Frontal cortex (tissue), 4 donors: ENCODE data around the gene KIT. TPM values are rescaled to one million over a fixed set of nuclear protein-coding genes. Genes with fewer than 3 reads are reported as not detected.

Source experiments
- DNase-seq, 2 donors: peaks; one replicate each; pipeline ENCODE4 v3.0.0; 2012; ENCODE audit warnings: low spot score in 2 of 2
- FAIRE-seq: peaks from 2 replicates; lab custom pipeline; 2012; peaks lifted over from hg19 to GRCh38; lab: Jason Lieb, UNC
- total RNA-seq: library from RNA; depleted of rRNA; stranded (reverse); fragments of >200 nt; gene quantifications from one replicate; pipeline ENCODE4 v1.2.3, GENCODE V29; 2014
- donor health status: control.
- donor health status: control.
- donor health status: control.

The KIT gene
- total RNA-seq, 1 donor from 2014 or later = 57.9 TPM

DNA sequence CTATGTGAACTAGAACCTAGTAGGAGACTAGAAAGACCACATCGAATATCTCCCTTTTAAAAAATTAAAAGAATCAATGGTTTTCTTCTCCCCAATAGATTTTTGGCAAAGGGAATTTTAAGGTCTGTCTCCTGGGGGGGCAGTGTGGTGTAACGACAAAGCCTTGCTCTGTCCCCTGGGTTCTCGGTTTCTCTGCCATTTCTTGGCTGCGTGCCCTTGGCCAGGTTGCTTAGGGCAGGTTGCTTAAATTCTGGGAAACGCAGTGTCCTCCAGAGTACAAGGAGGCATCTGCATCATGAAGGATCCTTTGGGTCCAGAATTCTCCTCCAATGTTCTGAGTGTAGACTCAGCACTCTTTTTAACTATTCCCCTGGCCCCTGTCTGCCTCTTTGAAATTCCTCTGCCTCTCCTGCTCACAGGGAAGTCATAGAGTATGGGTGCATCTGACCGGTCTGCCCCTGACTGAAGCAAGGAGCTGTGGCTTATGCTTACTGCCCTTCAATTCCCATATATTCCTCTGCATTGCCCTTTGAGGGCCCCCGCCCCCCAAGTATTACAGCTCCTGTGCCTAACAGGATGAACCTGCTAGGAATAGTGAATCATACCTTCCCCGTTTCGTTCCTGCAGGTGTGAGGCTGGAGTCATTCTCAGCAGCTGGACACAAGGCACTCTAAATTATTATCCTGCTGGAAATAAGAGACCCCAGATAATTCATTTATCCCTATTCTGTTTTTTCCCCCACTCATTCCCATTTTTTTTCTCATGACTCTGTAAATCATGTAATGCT, 2.2 kb downstream of the KIT start:
- no peak for DNase-seq
- FAIRE-seq = no peak

DNA sequence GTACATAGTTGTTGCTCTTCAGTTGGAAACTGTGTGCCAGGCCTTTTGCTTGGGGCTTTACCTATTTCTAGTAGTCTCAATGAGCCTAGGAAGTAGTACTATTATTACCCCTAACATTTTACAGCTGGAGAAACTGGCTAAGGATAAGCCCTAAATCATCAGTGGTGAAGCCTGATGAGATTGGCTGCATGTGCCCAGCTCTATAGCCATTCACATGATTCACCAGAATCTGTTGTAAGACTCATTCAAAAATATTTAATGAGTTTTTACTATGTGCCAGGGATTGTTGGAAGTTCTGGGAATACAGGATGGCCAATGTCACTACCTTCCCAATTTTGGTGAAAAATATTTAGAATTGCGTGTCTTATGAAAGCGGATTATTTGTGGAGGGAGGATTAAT, 2.8 kb downstream of the KIT start:
- DNase-seq (no peak), FAIRE-seq (no peak)

DNA sequence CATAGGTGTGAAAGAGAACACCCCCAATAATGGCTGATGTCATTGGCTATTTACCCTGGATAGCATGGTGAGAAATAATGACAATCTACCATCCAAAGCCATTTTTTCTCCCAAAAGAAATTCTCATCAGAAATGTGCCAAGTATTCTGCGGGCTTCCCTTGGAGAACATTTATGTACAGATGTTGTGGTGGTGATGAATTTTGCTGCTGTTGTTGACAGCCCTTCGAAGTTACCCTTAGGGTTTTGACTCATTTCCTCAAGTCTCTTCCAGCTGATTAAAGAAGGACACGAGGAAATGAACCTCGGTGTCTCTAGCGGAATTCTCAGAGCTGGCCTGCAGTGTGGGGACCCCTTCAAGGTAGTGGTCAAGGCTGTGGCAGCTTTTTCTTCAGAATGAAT, 3.4 kb downstream of the KIT start:
- FAIRE-seq (no peak), DNase-seq (no peak)

DNA sequence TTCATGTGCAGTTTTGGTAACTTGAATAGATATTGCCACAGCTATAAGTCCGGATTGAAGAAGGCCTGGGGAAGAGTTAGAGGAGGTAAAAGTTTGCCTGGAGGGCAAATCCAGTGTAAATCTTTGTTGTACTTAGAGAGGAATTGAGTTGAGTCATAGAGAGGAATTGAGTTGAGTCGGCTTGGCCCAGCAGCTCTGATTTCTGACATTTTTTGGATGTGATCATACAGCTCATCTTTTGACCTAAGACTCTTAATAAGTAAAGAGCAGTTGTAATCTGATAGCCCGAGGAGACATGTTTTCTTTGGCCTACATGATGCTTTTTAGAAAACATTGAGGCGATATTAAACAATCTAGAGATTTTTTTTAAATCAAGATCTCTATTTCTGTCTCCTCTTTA, 3.9 kb downstream of the KIT start:
- FAIRE-seq = no peak
- no peak for DNase-seq

DNA sequence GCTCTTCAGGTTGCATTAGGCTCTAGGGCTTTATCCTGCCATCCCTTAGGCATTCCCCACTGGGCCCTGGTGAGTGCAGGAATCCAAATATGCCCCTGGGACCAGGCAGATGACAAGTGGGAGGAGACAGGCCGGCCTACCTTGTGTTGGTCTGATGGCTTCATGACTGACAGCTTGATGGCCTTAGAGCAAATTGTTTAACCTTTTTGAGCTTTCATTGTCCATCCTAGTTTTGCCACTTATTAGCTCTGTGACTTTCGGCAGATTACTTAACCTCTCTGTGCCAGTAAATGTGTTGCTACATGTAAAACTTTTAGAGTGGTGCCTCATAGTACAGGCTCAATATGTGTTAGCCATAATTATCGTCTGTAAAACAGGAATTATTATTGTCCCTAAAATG, 4.4 kb downstream of the KIT start:
- FAIRE-seq (no peak), DNase-seq (no peak)

DNA sequence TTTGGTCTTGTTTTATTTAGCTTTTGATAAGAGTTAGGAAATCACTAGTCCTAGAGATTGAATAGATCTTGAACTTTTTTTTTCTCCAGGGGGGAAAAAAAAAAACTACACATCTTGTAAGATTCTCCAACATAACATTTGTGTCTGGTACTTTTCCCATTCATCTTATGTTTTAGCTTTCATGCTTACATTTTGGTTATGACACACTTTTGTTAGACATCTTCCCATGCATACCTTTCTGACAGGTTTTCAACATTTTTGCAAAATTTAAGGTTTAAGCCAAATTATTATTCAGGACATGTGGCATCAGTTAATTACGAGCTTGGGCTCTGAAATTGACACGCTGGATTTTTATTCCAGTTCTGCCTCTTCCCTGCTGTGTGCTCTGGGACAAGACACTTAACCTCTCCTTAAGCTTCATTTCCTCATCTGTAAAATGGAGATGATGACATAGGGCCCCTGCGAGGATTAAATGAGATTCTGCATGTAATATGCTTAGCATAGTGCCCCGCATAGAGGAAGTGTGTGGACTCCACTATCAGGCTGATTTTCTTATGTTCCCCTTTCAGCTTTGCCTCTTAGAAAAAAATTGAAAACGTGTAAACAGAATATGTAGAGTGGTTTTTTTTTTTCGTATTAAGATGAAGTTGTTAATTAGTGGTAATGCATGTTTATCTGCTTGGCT, 5.3 kb downstream of the KIT start:
- no peak for FAIRE-seq
- DNase-seq = no peak

DNA sequence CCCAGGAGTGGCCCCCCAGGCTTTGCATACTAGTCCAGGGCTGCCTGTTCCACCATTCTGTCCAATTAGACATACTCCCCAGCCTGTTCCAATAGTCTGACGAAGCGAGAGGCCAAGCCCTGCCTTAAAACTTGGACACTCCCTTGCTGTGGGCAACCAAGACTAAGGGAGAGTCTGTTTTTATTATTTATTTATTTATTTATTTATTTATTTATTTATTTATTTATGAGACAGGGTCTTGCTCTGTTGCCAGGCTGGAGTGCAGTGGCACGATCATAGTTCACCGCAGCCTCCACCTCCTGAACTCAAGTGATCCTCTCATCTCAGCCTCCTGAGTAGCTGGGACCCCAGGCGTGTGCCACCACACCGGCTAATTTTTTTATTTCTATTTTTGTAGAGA, 6.6 kb downstream of the KIT start:
- no peak for DNase-seq
- no peak for FAIRE-seq

DNA sequence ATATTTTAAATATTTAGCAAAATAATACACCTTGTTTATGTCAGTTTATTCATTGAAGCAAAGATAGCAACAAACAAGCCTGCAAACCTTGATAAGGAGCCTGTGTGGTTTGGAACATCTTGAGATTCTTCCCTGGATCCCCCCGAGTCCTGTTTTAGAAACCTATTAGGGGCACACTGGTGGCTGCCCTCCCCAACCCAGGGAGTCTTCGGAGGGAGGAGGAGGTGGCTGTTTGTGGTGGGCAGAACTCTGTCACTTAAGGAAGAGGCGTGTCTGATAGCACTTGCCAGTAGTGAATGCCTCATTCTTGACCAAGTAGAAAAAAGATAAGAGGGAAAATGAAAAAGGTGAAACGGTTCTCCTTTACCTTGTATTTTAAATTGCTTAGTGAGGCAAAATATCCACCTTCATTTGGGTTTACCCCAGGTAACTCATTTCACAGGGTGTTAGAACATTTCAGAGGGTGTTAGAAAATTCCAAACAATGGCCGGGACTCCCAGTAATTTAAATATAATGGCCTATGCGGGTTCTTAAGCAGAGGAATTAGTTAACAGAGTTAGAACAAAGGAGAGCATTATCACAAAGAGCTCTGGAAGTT, 10.4 kb downstream of the KIT start:
- DNase-seq (no peak), FAIRE-seq (no peak)

DNA sequence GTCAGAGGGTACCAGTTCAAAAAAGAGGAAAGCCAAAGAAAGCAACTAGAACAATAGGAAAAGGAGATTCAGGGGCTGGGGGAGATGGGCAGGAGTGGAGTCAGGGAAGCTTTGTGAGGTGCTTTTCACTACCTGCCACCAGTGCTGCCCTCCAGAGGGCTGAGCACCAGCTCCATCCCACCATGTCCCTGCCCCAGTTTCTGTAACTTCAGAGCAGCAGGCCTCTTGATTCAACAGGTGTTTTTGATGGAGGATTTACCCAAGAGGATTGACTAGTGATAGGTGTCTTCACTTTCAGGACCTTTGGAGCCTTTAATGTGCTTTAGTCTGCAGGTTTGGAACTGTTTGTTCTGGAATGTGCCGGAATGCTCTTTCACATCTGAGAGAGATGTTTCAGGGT, 12.1 kb downstream of the KIT start:
- DNase-seq (no peak), FAIRE-seq (no peak)

DNA sequence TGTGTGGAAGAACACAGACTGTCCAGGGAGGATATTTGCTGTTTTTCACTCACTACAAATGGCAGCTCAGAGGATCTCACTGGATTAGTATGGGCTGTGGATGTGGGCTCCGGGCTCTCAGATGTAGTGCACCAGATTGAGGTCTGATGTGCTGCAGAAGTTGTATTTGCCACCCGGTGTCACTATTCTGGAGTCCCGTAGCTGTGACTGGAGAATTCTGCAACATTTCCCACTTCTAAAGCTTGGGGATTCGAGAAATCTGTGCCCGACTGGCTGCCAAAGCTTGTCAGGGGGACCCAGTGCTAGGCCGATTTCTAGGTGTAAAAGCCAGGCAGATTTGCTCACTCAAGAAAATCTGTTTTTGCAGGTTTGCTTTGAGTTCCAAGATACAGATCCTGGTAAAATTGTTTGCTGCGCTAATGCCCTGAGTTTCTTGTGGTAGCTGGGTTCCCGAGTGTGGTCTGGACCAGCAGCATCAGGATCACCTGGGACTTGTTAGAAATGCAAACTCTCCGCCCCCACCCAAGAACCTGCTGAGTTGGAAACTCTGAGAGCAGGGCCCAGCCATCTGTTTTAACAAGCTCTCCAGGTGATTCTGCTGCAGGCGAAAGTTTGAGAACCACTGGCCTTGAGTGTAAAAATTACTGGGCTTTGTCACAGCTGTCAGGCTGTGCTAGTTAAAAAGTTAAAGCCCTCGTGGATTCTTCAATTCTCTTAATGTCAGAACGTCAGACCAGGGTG, 18.1 kb downstream of the KIT start:
- no peak for DNase-seq
- no peak for FAIRE-seq

DNA sequence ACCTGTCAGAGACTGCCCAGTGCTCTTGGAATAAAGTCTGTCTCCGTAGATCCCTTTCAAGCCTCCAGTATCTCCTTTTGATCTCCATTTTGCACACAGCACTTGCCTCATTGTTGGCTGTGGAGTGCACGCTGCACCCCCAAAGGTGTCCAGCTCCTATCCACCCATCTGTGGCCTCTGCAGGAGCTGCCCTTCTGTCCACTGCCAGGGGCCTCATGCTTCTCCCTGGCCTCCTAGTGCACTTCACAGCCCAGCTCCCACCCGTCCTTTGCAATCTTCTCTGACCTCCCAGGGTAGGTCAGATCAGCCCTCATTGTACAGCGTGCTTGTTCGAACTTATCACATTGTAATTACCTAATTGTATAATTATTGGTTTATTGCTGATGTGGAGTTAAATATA, 18.9 kb downstream of the KIT start:
- DNase-seq (no peak), FAIRE-seq (no peak)

DNA sequence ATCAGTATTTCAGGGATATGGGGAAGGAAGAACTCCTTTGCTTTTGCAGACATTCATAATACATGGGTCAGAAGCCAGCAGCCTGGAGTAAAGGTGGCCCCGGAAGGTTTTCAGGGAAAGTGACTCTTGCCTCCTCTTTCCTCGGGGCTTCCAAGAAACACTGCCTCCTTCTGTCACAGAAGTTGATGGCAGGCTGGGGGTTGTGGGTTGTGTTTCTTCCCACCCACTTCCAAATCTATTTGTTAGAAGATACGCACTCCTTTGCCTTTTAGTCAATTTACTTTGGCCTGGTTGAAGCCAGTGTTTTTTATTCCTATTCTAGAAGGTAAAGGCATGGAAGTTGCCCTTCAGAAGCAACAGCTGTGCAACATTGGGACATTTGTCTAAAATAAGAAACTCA, 19.7 kb downstream of the KIT start:
- FAIRE-seq = no peak
- no peak for DNase-seq

DNA sequence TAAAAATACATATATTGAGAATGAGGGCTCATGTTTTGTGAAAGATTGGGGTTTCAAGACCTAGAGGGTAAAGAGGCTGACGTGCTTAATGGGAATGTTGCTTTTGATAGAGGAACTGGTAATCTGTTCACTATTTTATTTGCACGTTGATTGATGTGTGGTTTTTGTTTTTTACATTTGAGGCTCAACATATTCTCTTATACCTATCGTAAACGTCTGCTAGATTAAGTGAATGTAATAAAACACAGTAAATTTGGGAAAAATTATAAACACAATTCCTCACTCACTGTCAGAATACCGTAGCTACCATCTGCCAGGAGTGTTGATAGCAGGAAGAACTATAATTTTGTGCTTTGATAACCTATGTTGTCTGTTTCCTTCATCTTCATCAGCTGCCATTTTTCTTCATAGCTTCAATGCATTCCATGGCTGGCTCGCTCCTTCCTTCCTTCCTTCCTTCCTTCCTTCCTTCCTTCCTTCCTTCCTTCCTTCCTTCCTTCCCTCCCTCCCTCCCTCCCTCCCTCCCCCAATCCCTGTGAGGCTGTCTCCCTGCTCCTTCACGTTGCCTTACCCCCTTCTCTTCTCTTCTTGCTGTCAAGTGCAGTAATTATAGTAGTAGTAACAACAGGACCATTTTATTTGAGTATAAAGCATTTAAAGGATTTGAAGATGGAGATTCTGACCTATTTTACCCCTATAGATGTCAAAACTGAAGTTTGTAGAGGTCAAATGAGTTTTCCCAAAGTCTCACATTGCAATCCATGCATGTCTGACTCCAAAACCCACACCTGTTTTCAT, 20.3 kb downstream of the KIT start:
- no peak for DNase-seq
- no peak for FAIRE-seq

DNA sequence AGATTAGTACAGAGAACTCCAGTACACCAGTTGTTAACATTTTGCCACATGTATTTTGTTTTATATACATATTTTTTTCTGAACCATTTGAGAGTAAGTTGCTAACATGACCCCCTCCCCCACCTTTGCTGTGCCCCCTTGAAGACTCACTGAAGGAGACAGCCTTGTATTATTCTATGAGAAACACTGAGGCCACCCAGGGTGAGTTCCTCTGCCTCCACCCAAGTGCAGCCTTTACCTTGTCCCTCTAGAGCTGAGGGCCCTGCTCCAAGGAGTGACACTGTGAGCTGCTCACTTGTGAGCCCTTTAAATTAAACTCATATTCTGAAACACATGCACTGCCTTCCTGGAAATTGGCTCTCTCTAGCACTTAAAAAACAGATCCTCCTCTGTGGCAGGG, 21.1 kb downstream of the KIT start:
- no peak for FAIRE-seq
- DNase-seq = no peak

DNA sequence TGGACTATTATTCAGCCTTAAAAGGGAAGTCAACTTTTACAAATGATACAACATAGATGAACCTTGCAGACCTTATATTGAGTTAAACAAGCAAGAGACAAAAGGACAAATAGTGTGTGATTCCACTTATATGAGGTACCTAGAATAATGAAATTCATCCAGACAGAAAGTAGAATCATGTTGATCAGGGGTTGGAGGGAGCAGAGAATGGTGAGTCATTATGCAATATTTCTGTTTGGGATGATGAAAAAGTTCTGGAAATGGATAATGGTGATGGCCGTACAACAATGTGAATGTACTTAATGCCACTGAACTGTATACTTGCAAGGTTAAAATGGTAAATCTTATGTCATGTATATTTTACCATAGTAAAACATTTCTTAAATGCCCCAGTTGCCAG, 22.1 kb downstream of the KIT start:
- FAIRE-seq = no peak

DNA sequence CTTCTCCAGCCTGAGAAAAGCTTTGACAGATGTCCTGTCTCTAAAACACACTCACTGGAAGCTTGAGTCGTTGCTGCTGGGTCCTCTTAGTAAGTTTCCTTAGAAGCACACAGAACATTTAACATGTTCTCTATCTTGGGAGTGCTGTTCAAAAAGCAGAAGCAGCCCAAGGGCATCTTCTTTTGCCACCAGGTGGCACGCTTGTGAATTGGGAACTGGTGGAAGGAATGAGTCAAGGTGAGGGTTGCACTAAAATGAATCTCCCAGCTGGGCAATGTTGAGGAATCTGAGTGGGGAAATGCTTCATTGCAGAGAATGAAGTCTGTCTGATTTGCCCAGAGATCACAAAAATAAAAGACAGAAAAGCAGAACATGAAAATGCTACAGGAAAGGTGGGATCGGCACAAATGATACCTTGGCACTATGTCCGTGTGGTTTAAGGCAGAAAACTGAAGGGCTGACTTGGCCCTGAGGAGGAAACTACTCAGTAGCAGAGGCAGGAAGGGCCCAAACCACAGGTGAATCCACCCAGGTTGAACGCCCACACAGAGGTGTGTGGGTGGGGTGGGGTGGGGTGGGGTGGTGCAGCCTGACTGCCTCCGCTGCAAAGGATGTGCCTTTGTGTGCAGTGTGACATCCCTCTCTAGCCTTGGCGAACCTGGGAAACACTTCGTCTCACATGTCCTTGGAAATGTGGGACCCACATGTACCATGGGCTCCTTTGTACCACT, 26.0 kb downstream of the KIT start:
- no peak for DNase-seq
- no peak for FAIRE-seq

More for the DNA sequence above, 22.1 kb downstream of the KIT start:
- no peak for DNase-seq

DNA sequence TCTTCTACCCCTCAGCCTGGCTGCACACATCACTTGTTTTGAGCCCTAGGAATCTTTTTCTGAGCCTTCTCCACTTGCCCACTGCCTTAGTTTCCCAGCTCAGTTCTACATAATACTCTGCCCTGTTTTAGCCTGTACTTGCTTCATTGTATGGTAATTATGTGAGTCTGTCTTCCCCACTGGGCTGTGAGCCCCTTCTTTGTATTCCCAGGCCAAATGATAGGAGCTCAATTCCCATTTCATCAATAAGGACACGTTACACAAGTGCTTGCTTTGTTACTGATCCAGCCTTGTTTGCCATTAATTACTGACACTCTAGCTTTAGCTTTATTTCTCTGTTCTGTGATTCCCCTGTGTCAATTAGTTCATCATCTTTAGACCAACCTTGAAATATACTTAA, 28.1 kb downstream of the KIT start:
- DNase-seq = no peak
- FAIRE-seq = no peak

DNA sequence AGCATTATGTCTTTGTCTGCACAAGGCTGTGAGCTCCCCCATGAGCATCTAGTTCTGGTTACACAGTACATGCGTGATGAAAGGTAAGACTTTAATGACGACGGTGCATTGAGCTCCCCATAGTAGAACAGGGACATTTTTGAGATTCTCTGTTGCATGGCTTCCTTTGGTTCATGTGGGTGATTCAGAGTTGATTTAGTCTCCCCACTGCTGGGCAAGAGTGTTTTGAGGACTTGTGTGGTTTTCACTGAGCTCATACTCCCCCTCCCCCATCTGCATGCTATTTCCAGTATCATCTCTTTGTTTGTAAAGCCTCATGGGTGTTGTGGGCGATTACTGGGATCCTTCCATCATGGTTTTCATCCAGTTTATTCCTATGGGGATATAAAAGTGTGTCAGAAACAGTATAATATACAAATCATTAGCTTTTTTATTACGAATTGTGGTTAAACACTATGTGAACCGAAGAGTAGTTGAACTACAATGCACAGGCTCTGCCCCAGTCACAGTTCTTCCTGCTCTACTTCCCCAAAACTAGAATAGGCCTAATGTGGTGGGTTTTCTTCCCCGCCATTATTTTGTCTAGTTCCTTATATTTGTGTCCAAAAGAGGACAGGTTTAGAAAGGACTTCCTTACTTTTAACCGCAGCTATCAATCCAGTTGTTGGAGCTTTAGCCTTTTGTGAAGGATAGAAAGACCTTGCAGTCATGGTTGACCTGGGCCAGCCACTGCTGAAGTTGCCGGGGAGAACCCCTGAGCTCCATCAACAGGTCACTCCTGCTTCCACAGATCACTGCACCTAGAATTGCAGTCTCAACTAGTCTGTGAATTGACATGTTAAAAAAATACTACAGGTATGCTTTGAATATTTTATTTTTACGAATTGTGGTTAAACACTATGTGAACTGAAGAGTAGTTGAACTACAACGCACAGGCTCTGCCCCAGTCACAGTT, 30.4 kb downstream of the KIT start:
- FAIRE-seq = no peak
- DNase-seq = no peak
